GM18502 (cell line): ENCODE measurements around the gene TMUB2.

Experiments used
- ATAC-seq: cut with Tn5 transposase; IDR thresholded peaks from one replicate; pipeline ENCODE4 v1.9.1; 2021; ENCODE audit warnings: mild to moderate bottlenecking; ENCODE audit not compliant: unreplicated experiment, poor library complexity

TMUB2 gene

DNA sequence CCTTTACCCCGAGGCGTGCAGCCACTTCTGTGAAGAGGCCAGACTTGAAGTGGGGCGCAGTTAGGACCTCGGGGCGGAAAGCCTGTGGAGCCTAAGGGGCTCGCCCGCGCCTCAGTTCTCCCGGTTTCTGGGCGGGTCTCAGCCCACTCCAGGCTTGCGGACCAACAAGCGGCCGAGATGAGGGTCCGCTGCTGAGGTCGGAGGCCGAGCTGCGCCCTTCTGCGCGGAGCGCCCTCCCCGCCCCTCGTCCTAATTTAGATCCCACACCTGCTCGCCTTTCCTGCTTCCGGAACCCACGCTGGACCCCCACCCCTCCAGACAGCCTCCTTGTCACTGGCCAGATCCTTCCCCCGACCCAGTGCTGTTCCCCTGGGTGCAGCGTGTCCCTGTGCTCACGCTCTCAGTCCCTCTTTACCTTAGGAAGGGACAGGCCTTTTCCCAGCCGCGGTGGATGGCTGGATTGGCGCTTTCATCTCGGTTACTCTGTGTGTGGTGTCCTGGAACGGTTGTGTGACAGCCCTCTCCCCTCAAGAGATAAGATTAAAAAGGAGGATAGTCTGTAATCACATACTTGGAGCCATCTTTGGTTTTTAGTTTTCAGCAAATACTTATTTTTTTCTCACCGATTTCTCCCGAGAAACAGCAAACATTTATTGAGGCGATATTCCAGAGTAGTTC, 13.8 kb downstream of the TMUB2 start:
- no peak for ATAC-seq

DNA sequence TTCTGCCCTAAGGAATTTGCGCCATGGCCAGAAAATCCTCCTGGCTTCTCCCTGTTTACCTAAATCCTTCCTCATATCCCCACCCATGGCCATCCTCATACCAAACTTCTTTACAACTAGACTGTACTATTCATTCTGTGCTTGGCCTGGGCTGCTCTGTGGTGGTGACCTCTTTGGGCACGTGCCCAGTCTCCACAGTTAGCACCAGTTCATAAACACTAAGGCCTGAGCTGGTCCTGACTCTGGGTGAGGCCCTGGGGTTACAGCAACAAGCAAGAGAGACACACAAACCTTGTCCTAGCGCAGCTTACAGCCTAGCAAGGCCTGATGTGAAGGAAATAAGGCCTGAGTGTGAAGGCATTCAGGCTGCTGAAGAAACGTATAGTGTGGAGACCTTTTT, 16.0 kb downstream of the TMUB2 start:
- ATAC-seq, result no peak

DNA sequence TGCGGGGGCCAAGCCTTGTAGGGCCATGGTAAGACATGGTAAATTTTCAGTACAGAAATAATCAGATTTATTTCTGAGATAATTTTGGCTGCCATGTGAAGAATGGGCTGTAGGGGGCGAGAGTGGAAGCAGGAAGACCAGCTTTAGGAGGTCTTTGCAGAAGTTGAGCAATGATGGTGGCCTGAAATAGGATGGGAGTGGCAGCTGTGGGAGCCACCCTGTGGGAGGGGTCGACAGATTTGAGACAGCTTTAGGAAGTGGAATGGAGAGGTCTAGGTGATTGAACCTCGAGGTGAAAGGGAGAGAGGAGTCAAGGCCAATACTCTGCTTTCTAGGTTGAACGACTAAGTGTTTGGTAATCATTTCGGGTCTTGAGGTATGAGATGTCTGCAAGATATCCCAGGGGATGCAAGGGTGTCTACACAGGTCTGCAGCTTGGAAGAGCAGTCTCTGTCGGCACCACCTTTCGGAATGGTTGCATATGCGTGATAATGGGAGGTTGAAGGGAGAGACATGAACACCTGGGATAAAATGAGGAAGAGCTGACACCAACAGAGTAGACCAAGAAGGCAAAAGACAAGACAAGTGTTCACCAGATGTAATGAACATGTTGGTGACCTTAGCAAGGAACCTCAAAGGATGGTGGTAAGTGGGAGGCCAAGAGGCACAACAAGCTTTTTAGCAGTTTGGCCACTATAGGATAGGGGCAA, 17.1 kb downstream of the TMUB2 start:
- no peak for ATAC-seq

DNA sequence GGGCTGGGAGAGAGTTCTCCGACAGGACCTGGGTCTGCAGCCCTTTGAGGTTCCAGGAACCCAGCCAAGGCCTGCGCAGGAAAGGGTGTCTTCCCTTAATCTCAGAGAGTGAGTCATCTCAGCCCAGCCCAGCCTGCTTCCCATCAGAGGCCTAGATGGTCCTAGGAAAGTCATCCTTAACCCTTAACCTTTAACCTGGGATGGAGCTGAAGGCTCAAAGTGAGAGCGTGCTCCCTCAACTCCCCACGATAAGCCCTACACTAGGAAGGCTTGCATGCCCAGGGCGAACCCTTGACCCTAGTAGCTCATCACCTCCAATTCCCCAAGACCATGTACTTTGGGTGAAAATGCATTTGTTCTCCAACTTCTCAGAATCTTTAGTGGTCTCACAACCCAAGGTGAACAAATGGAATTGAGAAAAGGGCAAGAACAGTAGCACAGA, 17.7 kb downstream of the TMUB2 start:
- ATAC-seq, result no peak

DNA sequence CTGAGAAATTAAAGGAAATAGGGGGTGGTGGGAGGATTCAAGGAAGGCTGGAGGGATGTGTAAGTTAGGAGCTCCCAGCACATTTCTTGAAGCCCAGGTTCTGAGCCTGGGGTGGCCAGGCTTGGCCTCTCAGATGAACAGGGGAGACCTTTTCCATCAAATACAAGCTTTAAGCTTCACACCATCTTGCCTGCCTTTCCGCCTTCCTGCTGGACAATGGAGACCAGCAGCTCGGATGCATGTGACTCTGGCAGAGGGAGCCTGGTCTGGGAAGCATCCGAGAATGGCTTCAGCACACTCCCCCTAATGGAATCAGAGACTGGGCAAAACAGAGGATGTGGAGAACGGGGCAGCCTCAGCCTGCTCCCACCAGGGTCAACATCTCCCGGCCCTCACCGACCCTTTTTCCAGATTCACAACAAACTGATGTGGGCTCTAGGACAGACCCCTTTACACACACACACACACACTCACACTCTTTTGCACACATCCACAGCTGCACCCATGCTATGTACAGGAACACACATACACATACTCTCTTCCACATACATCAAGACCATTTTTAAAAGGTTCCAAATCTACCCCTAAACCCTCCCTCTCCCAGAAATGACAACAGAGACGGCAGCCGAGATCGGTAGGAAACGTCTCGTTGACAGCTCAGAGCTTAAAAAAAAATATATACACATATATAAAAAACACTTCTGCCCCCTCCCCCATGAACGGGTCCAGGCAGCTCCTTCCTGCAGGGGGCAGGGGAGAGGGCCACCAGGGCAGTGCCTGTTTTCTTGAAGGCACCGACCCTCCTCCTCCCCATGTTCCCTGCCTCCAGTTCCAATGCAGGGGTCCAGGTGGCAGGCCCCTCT, 19.4 kb downstream of the TMUB2 start:
- ATAC-seq, result no peak

DNA sequence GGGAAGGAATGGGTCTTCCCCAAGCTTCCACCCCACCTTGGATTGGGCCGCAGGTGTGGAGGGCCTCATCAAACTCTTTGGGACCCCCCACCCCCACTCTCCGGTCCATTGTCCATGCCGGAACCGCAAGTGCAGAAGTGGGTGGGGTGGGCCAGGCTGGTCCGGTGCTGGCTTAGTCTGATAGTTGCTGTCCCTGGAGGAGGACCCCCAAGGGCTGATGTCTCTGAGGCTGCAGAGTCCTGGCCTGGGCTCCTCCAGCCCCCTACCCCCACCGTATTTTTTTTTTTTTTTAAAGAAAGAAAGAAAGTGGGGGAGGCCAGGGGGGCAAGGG, 20.0 kb downstream of the TMUB2 start:
- no peak for ATAC-seq

DNA sequence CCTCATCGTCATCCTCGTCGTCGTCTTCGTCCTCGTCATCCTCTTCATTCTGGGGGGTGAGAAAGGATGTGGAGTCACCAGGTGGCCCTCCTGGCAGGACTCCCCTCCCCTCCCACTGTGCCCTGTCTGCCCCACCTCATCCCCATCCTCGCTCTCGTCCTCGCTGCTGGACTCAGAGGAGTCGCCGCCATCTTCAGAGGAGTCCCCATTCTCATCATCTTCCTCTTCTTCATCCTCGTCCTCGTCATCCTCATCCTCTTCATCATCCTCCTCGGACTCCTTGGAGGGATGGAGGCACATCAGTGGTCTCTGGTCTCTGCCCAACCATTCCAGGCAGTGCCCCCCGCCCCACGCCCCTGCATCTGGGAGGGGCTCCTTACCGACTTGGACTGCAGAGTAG, 20.5 kb downstream of the TMUB2 start:
- no peak for ATAC-seq

DNA sequence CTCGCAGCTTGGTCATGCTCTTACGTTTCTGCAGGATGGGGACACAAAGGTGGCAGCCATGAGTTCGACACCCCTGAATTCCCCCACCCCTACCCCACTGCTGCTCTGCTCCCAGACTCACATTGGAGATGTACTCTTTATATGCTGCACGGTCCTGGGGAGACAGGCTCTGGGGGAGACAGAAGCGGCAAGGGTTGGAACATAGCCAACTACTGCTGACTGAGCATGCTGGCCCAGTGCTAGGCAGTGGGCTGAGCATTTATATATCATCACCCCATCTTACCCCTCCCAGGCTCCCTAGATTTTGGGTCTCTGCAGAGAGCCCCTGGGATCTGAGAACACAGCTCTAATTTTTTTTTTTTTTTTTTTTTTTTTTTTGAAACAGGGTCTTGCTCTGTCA, 21.0 kb downstream of the TMUB2 start:
- ATAC-seq, result no peak

DNA sequence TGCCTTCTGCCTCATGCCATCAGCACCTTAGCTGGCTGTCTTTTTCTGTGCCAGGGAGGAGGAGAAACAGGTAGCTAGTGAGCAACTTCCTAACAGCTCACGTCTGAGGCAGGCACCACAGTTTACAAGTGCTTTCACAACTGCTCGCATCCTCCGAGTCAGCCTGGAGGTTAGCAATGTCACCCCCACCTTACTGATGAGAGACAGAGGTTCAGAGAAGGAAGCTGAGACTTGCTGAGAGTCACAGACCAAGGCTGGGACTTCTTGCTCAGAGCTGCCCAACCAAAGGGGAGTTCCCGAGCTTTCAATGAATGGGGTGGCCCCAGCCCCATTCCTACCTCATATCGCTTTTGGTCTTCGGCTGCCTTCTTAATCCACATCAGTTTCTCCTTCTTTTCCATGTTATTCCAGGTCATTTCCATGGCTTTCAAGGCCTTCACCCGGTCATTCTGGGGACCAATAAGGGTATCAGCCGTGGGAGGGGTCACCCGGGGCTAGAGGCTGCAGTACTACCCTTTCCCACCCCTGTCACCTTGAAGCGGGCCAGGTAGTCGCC, 23.1 kb downstream of the TMUB2 start:
- ATAC-seq, result no peak

DNA sequence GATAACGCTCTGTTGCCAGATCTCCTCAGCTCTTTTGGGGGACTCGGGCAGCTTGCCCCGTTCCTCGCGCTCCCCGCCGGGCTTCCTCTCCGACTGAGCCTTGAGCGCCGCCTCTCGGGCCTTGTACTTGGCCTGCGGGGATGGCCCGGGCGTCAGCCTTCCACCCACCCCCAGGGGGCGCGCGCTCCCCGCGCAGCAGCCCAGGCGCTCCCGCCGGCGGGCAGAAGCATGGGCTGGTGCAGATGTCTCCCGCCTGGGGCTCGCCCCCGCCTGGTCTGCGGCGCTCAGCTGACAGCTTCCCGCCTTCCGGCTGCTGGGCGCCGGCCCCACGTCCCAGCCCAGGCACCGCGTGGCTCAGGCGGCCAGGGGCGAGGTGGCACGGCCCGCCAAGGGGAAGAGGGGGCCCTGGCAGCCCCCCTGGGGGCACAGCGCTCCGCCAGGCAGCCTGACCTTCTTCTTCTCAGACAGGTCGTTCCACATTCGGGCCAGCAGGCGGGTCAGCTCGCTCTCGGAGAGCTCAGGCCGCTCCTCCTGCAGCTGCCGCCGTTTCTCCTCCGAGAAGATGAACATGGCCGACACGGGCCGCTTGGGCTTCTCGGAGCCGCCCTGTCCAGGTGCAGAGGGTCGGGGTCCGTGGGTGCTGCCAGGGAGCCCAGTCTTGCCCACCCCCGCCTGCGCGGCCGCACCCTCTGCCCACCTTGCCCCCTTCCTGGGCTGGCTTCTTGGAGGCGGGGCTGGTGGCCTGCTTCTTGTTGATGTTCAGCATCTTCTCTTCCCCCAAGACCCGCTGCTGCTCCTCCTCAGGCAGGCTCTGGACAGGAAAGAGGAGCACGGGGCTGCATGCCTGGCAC, 23.8 kb downstream of the TMUB2 start:
- ATAC-seq, result peak; percentile 69

DNA sequence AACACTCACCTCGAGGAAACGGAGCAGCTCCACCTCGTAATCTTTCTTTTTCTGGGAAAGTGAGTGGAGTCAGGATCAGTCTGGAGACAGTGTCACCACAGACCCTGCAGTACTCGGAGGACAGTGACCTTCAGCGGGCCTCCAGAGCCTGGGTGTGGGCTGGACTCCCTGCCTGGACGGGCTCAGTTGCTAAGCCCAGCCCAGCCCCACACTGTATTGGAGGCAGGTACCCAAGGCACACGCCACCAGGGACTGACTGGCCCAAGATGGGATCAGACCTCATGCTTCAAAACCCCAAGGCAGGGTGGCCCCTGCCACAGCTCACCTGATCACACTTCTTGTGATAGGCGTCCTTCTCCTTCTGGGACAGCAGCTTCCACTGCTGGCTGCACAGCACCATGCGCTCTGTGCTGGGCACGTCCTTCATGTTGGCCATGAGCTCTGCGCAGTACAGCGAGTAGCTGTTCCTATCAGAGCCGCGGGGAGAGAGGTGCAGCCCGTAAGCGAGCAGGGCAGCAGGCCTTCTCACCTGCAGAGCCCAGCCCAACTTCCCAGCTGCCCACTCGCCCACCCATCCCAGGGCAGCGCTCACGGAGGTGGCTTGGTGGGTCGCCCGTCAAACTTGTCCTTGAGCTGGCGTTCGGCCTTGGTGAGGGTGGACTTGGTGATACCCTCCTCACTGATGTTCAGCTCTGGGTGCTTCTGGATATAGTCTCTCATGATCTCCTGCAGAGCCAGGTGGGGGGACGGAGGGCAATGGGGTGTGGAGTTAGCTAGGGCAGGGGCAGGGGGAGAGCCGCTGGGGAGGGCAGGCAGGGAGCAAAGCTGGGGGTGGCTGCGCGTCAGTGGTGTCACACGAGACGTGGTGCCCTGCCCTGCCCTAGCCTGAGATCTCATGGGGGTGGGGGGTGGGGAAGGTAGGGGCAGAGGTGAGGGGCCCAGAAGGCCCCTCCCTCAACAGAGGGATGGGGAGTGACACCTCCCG, 24.8 kb downstream of the TMUB2 start:
- ATAC-seq, result no peak

DNA sequence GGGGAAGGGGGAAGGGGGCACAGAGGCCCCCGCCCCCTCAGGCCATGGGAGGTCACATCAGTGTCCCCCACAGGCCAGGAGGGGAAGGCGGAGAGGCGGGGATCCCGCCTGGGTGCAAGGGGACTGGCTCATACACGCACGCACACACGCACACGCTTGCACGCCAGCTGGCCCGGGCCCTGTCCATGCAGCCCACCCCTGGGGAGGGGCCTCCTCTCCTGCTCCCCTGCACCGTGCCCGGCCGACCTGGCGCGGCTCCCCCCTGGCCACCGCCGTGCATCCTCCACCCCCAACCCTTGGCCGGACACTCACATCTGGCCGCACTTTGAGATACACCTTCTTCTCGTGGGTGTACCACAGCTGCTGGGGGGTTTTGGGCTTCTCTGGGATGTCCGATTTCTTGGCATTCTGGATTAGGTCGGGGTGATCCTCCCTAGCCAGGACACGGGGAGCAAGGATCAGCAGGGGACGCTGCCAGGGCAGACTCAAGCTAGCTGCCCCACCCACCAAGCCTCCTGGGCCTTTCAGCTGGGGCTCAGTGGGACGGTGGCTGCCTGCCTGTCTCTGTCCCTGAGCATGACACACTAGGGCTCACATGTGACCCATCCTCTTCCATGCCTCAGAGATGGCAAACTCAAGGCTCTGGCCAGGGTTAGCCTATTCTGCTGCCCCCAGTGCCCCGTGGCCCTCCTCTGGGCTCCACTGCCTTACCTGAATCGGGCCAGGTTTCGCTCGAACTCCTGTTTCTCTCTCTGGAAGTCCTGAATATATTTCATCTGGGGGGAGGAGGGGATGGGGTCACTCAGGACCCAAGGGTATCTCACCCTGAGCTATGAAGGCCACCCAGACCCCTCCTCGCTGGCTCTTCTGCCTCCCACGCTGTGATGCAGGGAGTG, 26.0 kb downstream of the TMUB2 start:
- ATAC-seq, result no peak

DNA sequence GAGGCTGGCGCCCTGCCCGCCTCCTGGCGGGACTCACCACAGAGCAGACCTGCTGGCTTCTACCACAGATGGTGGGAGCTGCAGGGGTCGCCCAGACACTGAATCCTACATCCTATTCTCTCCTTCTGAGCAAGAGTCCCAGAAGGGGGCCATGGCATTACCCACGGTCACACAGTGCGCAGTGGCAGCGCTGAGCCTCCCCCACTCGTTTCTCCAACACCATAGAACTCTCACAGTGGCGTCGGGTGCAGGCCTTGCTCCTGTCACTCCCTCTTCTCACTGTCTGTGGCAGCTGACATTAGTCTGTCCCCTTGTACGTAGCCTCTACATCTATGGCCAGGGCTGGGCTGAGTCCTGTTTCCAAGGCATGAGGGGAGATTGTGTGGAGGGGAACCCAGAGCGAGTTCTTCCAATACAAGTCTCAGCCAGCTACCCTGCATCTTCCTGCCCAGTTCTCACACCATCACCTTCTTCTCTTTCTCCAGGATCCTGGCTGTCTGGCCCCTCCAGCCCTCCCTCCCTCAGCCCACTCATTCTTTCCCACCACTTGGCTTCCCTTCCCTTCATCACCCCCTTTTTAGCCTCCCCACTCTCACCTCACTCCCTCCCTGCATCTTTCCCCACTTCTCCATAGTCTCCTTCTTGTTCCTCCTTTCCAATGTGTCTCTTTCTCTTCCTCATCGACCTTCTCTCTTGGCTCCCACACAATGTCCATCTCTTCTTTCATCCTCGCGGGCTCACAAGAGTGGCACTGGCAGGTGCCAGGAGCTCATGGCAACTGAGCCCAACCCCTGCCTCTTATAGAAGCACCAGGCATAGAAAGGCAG, 26.8 kb downstream of the TMUB2 start:
- no peak for ATAC-seq

DNA sequence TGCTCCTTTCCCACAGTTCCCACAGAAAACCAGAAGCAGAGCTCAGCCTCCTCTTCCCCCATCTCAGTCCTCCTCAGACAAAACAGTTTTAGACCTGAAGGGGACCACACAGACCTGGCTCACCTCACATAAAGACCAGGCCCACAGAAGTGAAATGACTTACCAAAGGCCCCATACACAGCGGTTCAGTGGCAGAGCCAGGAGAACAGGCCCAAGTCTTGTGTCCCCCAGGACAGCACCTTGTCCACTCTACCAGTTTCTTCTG, 27.4 kb downstream of the TMUB2 start:
- no peak for ATAC-seq

DNA sequence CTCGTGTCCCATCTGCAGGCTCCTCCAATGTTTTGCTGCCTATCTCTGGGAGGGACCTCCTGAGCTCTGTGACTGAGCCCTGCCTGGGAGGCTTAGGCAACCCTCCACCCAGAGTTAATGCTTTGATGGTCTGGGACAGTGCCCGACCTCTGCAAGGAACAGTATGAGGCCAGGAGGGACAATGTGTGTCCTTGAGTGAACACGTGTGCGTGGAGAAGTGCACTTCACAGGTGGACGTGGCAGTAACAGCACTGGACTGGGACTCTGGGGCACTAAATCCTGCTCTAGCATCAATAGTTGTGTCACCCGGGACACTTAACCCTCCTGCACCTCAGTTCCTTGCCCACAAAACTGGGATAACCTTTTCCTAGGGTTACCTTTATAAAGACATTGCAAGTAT, 28.1 kb downstream of the TMUB2 start:
- ATAC-seq, result no peak

DNA sequence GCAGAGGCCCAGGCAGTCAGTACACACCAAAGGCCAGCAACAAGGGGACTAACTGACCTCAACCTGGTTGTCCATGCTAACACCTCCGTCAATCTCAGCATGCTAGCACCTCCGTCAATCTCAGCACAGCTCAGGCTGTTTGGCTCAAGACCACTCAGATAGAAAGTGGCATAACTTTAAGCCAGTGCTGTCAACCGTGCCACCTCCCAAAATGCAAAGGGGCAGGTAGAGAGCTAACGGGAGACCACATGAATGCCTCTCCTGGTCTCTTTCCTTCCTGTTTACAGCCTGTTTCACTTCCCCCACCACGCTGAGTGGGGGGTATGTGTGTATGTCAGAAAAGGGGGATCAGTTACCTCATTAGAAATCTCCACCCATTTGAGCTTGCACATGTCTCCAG, 29.4 kb downstream of the TMUB2 start:
- no peak for ATAC-seq

DNA sequence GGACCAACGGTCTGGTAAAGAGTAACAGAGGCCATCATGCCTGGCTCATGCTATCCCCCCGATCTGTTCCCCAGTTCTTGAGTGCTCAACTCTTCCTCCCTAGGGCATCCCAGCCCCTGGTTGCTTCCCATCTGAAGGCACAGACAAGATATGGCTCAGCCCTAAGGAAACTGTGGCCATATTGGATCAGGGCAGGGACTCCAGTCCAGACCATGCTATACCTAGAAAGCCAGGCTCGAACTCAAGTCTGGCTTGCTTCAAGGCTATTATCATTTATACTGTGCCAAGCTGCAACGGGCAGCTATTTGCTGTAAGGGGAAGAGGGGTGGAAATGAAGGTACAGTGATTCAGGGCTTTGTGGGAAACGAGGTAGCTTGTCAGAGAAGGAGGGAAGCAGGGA, 29.9 kb downstream of the TMUB2 start:
- ATAC-seq, result no peak
